Cardiac muscle cell (in vitro differentiated cells and primary cell): Measurements from ENCODE around the gene PIEZO2. TPM values are rescaled to one million over a fixed set of nuclear protein-coding genes. Genes with fewer than 3 reads are reported as not detected.

Experiments
- DNase-seq, 2 donors: peaks; one replicate each; pipeline versions ENCODE4 v3.0.0 to v3.0.0-alpha.2; 2010 to 2017; ENCODE audit warnings: low read depth in 1 of 2, low spot score in 1 of 2
- H3K27ac ChIP-seq: fragments of 200-600 bp; sonication (generic); 2 replicates; pipeline ENCODE4 v1.5.1; 2016
- H3K27me3 ChIP-seq: fragments of 200-600 bp; sonication (generic); 2 replicates; pipeline ENCODE4 v1.6.0; 2016; ENCODE audit warnings: control low read depth
- H3K36me3 ChIP-seq: fragments of 200-600 bp; sonication (generic); 2 replicates; pipeline ENCODE4 v1.5.1; 2016; ENCODE audit warnings: control low read depth
- H3K4me1 ChIP-seq: fragments of 200-600 bp; sonication (generic); 2 replicates; pipeline ENCODE4 v1.8.1; 2017; ENCODE audit warnings: low read depth, mild to moderate bottlenecking, mixed run types
- H3K4me3 ChIP-seq: fragments of 200-600 bp; sonication (generic); 2 replicates; pipeline ENCODE4 v1.5.1; 2016; ENCODE audit warnings: mild to moderate bottlenecking
- H3K9me3 ChIP-seq: fragments of 200-600 bp; sonication (generic); 2 replicates; pipeline ENCODE4 v1.5.1; 2017; ENCODE audit warnings: low read depth, mild to moderate bottlenecking, control low read depth
- polyA plus RNA-seq: library from polyadenylated mRNA; unstranded; fragments of >200 nt; fragmentation: Nextera tagmentation; extraction: Ambion mirVana; gene quantifications from 2 replicates; pipeline ENCODE4 v1.2.1, GENCODE V29; 2016
- total RNA-seq: library from RNA; depleted of rRNA; stranded (reverse); fragments of >200 nt; gene quantifications from 2 replicates; pipeline ENCODE4 v1.2.3, GENCODE V29; 2016
- TF ChIP-seq, protein P1 (sequence below): IDR thresholded peaks from 2 replicates; pipeline ENCODE4 v1.5.1; 2012; ENCODE audit warnings: low read depth, mild to moderate bottlenecking, low read length

Gene PIEZO2
- total and polyA plus RNA-seq, 2 experiments from 2014 or later: 0.04 to 0.69 TPM

DNA sequence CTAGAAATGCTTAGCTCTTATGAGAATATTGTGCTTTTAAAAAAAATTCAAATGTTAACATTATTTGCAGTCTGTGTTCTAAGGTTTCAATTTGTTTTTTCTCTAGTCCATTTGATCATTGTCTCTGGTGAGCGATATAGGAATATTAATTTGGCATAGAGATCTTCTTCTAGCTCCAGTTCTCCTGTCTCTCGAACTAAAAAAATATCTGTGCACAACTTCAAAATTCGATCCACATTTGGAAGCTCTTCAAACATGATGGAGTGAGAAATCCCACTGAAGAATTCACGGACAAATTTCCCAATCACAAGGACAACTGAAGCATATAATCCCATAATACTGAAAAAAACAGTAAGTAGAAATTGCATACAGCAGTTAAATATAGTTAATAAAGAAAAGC lies 477.9 kb downstream of the PIEZO2 start:
- Histone ChIP-seq H3K4me1 (peaks cover 4% of the 10 kb centered on the region), H3K9me3 (no peaks in the 10 kb centered on the region), H3K27me3 (no peaks in the 10 kb centered on the region), H3K27ac (no peak overlapping the region), H3K36me3 (no peaks in the 10 kb centered on the region), H3K4me3 (no peak overlapping the region)
- TF ChIP-seq, protein P1, sequence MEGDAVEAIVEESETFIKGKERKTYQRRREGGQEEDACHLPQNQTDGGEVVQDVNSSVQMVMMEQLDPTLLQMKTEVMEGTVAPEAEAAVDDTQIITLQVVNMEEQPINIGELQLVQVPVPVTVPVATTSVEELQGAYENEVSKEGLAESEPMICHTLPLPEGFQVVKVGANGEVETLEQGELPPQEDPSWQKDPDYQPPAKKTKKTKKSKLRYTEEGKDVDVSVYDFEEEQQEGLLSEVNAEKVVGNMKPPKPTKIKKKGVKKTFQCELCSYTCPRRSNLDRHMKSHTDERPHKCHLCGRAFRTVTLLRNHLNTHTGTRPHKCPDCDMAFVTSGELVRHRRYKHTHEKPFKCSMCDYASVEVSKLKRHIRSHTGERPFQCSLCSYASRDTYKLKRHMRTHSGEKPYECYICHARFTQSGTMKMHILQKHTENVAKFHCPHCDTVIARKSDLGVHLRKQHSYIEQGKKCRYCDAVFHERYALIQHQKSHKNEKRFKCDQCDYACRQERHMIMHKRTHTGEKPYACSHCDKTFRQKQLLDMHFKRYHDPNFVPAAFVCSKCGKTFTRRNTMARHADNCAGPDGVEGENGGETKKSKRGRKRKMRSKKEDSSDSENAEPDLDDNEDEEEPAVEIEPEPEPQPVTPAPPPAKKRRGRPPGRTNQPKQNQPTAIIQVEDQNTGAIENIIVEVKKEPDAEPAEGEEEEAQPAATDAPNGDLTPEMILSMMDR: no peak
- no peak for DNase-seq

- H3K9me3 ChIP-seq: no peaks in the 10 kb centered on the region
- TF ChIP-seq, protein P1: no peak
- no peaks in the 10 kb centered on the region for H3K4me1 ChIP-seq
- DNase-seq: no peak
- H3K27me3 ChIP-seq: no peaks in the 10 kb centered on the region
- no peak overlapping the region for H3K4me3 ChIP-seq
- no peaks in the 10 kb centered on the region for H3K36me3 ChIP-seq
- no peak overlapping the region for H3K27ac ChIP-seq
These were observed 478.5 kb downstream of the PIEZO2 start for GRCh38 chr18:10670856-10671255.

- H3K4me1 ChIP-seq: no peaks in the 10 kb centered on the region
- no peak overlapping the region for H3K27ac ChIP-seq
- no peak for DNase-seq
- H3K4me3 ChIP-seq: no peak overlapping the region
- no peaks in the 10 kb centered on the region for H3K9me3 ChIP-seq
- H3K36me3 ChIP-seq: no peaks in the 10 kb centered on the region
- TF ChIP-seq, protein P1: no peak
- no peaks in the 10 kb centered on the region for H3K27me3 ChIP-seq
These were observed 479.8 kb downstream of the PIEZO2 start for GRCh38 chr18:10669441-10670100.

DNA sequence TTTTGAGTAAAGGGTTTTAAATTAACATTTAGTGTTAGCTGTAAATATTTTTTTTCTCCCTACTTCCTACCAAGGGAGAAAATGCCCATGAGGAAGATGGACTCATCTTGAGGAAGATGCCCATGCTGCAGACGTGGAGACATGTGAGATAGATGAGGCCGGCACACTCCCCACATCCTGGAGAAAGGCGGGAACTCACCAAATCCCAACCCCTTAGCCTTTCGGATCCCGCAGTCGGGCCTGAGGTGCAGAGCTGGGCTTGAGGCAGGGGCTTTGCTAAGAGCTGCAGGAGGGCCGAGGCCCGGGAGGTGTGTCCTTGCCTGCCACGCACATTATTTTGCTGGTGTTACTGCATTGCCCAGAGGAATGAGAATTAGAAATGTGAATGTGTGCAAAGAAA lies 485.6 kb downstream of the PIEZO2 start:
- Histone ChIP-seq H3K4me1 (no peaks in the 10 kb centered on the region), H3K36me3 (no peaks in the 10 kb centered on the region), H3K27me3 (no peaks in the 10 kb centered on the region), H3K9me3 (no peaks in the 10 kb centered on the region), H3K27ac (no peak overlapping the region), H3K4me3 (no peak overlapping the region)
- DNase-seq: no peak
- TF ChIP-seq, protein P1: no peak

DNA sequence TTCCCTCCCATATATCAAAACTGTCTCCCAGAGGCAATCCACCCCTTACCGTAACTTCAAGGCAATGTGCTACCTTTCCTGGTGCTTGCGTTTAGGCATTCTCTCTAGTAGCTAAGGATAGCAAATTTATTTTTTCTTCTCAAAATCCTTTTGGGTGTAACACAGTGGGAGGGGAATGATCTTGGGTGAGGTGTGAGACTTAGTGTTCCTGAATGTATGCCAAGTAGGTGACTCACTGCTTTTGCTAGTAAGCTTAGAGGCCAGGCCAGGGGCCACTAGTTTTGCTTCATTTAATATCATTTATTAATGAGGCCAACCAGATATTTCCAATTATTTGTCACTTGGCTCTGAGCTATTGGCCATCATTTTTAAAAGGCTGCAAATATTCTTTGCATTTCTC lies 488.1 kb downstream of the PIEZO2 start:
- TF ChIP-seq, protein P1: no peak
- no peaks in the 10 kb centered on the region for H3K36me3 ChIP-seq
- no peak overlapping the region for H3K27ac ChIP-seq
- no peaks in the 10 kb centered on the region for H3K27me3 ChIP-seq
- no peaks in the 10 kb centered on the region for H3K9me3 ChIP-seq
- DNase-seq: peak in 1 of 2 donors; percentile 71
- no peak overlapping the region for H3K4me3 ChIP-seq
- H3K4me1 ChIP-seq: no peaks in the 10 kb centered on the region
